GM21576 (cell line): ENCODE measurements around the gene MEGF6.
"Not testable (repeated sequence)": the region's sequence is repeated elsewhere in the genome, so short reads cannot be mapped to it uniquely, and the experiment has no call there.

Source experiments
- ATAC-seq: cut with Tn5 transposase; IDR thresholded peaks from one replicate; pipeline ENCODE4 v1.9.1; 2021; ENCODE audit warnings: mild to moderate bottlenecking, moderate library complexity; ENCODE audit not compliant: unreplicated experiment

Gene MEGF6

GRCh38 chr1:3577711-3578432, 33.4 kb downstream of the MEGF6 start:
- ATAC-seq: no peak

GRCh38 chr1:3577300-3577699, 34.0 kb downstream of the MEGF6 start:
- no peak for ATAC-seq

DNA sequence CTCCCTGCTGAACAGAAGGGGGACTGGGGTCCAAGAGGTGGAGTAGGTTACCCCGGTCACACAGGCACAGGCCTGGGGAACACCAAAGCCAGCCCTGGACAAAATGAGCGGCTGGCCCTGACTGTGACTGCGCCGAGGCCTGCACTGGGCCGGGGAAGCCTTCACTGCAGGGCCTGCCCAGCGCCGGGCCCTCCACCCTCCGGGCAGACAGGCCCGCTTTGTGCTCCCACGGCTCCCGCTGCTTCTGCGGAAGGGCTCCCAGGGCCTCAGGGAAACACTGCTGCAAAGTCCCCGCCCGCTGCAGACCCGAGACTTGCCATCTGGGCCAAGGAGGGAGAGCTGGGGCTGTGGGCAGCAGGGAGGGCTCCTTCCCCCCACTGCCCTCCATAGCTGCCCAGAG, 35.3 kb downstream of the MEGF6 start:
- no peak for ATAC-seq

DNA sequence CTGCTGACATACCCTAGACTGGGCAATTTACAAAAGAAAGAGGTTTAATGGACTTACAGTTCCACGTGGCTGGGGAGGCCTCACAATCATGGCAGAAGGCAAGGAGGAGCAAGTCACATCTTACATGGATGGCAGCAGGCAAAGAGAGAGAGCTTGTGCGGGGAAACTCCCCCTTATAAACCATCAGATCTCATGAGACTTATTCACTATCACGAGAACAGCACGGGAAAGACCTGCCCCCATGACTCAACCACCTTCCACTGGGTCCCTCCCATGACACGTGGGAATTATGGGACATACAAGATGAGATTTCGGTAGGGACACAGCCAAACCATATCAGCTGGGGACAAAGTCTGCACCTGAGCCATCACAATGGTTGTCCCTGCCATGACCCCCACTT, 35.8 kb downstream of the MEGF6 start:
- ATAC-seq: not testable (repeated sequence)

DNA sequence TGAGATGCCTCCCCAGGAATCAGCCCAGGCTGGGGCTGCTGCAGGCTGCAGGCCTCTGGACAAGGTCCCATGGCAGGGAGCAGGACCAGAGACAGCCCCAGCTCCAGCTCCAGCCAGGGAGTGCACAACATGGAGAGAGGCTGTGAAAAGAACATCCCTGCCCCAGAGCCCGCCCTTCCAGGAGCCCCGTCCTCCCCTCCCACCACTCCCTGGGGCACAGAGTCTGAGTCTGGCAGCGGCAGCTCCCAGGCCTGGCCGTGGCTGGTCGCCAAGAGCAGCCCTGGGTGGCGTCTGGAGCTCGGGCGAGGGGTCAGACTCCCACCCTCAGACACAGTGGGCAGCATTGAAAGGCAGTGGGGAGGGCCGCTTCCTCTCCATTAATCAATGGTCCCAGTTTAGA, 37.8 kb downstream of the MEGF6 start:
- ATAC-seq: no peak

- not testable (repeated sequence) for ATAC-seq
Measured at GRCh38 chr1:3572638-3573037, 38.7 kb downstream of the MEGF6 start.

GRCh38 chr1:3571263-3571662, 40.0 kb downstream of the MEGF6 start:
- ATAC-seq: no peak

GRCh38 chr1:3570066-3570986, 41.0 kb downstream of the MEGF6 start:
- no peak for ATAC-seq

DNA sequence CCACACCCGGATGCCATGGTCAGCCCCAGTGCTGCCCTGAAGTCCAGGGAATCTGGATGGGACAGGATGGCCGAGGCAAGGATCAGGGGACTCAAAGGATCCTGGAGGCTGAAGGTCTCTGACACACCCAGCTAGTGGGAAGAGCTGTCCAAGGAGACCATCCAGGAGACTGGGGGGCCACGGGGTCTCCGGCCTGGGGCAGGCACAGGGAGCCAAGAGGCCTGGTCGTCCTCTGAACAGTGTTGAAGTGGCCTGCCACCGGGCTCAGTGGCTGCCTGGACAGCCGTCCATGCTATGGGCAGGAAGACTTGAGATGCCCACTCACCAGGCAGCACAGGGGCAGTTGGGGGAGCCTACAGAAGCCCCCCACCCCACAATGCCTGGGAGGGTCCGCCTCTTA, 41.9 kb downstream of the MEGF6 start:
- no peak for ATAC-seq

GRCh38 chr1:3568815-3569435, 42.4 kb downstream of the MEGF6 start:
- no peak for ATAC-seq

DNA sequence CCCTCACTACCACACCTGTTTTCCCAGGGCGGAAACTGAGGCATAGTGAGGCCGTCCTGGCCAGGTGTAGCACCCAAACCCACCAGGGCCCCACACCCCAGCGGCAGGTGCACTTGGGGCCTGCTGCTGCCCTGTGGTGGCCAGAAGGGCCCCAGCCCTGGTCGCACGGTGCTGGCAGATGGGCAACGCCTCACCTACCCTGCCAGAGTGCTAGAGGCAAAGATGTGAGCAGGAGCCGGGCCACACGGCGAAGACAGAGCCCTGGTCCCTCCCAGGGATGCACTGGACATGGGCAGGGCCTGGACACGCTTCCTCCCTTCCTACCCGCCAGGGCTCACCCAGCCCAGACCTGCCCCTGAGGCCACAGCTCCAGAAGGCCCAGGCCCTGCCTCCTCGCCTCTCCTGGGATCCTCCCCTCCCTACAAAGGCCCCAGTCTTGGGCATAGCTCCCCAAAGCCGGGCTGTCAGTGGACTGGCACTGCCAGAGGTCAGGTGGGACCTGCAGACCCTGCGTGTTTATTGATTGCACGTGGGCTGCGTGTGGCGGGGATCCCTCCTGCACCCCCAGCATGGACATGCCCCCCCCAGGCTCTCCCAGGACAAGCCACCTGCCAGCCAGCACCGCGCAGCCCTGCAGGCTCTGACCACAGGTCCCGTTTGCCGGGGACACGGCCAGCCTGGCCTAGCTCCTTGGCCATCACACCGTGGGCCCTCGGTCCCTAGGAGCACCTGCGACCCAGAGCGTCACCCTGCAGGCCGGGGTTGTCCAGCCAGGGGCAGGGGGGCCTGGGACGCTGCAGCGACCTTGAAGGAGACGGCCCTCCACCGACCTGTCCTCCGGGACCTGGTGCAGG, 44.1 kb downstream of the MEGF6 start:
- ATAC-seq: no peak

DNA sequence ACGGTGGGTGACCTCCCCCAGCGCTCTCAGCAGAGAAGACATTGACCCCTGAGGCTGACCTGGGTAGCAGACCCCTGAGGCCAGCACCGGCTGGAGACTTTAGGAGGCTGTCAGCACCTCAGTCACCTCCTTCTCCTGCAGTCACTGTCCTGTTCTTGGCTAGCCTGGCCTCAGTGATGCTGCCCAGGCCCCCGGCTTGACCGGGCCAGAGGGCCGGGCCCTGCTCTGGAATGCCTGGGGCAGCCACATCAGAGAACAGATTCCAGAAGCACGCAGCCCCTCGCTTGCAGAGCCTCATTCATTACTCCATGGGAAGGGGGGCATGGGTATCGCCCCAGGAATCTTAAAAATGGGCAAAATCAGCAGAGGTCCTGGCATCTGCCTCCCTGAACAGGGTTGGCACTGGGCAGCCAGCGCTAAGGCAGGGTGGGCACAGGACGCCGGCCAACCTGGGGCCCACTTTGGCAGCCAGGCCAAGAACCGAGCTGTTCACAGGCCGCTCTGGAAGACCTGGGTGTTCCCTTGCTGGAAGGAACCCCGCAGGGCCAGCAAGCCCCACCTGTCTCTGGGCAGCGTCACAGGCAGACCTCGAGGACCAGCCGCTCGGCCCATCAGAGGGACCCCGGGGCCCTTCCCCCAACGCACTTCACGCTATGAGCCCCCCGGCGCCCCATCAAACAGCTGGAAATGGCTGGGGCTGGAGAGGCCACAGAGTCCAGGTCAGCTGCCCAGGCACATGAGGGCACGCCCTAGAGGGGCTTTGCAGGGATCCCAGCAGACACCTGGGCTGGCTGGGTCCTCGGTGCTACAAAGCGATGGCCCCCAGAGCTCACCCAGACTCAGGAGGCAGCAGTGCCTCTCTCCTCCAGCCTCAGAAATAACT, 45.1 kb downstream of the MEGF6 start:
- no peak for ATAC-seq

DNA sequence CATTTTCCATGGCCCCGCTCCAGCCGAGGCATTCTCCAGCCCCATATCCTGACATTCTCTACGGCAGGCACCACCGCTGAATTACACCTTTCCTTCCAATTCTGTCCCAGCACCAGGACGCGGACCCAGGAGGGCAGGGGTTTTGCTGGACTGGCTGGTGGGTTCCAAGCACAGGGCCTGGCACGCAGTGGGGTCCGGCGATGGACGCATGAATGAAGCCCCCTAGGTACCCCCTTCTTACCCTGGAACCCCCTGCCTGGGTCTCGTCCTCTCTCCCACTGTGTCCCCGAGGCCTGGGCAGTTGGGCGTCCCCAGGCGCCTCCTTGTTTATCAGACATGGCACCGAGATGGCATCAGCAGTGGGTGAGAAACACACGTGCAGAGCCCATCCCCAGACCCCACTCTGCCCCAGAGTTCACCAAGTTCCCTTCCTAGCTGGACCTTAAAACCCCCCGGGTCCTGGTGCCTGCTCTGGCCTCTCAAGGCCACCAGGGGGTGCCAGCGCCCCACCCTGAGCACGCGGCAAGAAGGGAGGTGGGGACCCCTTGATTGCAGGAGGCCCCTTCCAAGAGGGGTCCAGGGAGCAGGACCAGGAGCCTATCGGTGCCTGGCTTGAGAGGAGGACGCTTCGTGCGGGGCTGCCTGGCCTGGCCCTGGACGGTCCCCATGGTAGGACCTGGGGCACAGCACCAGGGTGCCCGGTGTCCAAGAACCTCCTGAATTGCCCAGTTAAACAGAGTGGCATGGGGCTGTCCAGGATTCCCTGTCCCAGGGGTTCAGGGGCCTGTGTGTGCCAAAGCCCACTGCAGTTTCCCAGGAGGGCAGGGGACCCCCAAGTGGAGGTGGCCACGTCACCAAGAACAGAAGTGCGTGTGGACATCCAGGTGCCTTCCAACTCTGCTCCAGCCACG, 46.1 kb downstream of the MEGF6 start:
- no peak for ATAC-seq

DNA sequence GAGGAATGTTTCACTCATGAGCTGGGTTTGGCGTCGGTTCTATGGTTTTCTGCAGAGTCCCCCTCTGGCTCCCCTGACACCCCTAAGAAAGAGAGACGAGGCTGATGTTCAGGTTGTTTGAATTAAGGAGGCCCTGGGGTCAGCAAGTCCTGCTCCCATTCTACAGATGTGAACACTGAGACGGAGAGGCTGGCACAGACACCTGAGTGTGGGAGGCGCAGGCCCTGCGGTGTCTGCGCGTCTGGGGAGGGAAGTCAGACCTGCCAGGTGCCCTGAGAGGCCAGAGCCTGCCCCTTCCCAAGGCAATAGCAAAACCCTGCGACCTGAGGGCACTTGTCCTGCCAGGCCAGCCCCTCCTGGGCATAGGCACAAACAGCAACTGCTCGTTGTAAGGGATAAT, 47.7 kb downstream of the MEGF6 start:
- ATAC-seq: no peak

DNA sequence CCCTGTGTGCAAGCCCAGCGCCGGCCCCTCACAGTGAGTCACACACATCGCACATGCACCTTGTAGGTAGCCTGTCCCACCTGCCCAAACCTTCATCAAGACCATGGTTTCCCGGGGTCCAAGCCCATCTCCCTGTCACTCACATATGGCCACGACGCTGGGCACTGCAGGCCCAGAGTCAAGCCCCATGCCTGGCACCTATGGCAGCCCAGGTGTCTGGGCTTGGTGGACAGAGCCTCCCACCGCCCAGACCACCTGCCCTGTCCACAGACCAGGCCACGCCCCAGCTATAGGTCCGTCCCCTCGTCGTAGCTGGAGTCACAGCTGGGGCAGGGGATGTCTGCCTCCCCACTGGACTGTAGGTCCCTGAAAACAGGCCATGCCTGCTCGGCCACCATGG, 48.2 kb downstream of the MEGF6 start:
- no peak for ATAC-seq

GRCh38 chr1:3562712-3563111, 48.6 kb downstream of the MEGF6 start:
- no peak for ATAC-seq

GRCh38 chr1:3561702-3562101, 49.6 kb downstream of the MEGF6 start:
- ATAC-seq: no peak

GRCh38 chr1:3560981-3561380, 50.3 kb downstream of the MEGF6 start:
- ATAC-seq: no peak
